HepG2 (cell line): ENCODE results near the gene CATSPERB. TPM values are rescaled to one million over a fixed set of nuclear protein-coding genes. Genes with fewer than 3 reads are reported as not detected.
A peak's percentile ranks its signal among the peaks of the same experiment; 100 is the strongest.

Experiments
- ATAC-seq: fragments of 200-7000 bp; cut with Tn5 transposase; 3 replicates; pipeline ENCODE4 v1.9.1; 2020; ENCODE audit warnings: mild to moderate bottlenecking, moderate library complexity
- BruUV-seq: library from RNA; stranded (reverse); fragments of 400-500 nt; replicated peaks from 2 replicates; lab custom pipeline; 2021; lab: Mats Ljungman, UMichigan
- CTCF ChIA-PET: fragments of 300-600 bp; formaldehyde crosslinking; extraction: SDS; loops from one replicate; lab custom pipeline; 2021; ENCODE audit warnings: low total read pairs, inconsistent platforms, low intra/inter-chr PET ratio; lab: Yijun Ruan, JAX
- POLR2A ChIA-PET: fragments of 350-600 bp; sonication (Branson Sonifier 250); formaldehyde crosslinking; loops from one replicate; lab custom pipeline; 2020; ENCODE audit warnings: antibody characterized with exemption, inconsistent platforms; lab: Yijun Ruan, JAX
- DNase-seq: peaks from one replicate; pipeline ENCODE4 v3.0.0-alpha.2; 2015; ENCODE audit warnings: low spot score
- FAIRE-seq: peaks from 3 replicates; lab custom pipeline; 2011; peaks lifted over from hg19 to GRCh38; lab: Jason Lieb, UNC
- H2AFZ ChIP-seq: one replicate; pipeline ENCODE4 v1.6.1; 2011; ENCODE audit warnings: low read length, inconsistent platforms
- H3K27ac ChIP-seq: fragments of 300-600 bp; 3 replicates; pipeline ENCODE4 v1.8.0; 2011; ENCODE audit warnings: mixed run types, mild to moderate bottlenecking, mixed read lengths, low read length, inconsistent platforms; ENCODE audit not compliant: insufficient read depth; ENCODE audit errors: extremely low read length
- H3K27me3 ChIP-seq, 2 experiments: fragments of 200-600 bp in 1 of 2; 2 replicates in 1 of 2; 3 replicates in 1 of 2; pipeline versions ENCODE4 v1.6.0 to v1.8.0; 2011; ENCODE audit warnings: low read length in 2 of 2, mild to moderate bottlenecking in 2 of 2, moderate library complexity in 2 of 2, inconsistent platforms in 1 of 2; ENCODE audit not compliant: insufficient read depth in 2 of 2, control insufficient read depth in 1 of 2
- H3K36me3 ChIP-seq, 2 experiments: fragments of 200-600 bp in 1 of 2; replicated peaks in 1 of 2; 2 replicates in 1 of 2; 3 replicates in 1 of 2; pipeline versions ENCODE4 v1.5.1 to v1.8.0; 2011; ENCODE audit warnings: low read length in 2 of 2, inconsistent platforms in 1 of 2; ENCODE audit not compliant: insufficient read depth in 2 of 2, control insufficient read depth in 1 of 2
- H3K4me1 ChIP-seq: 2 replicates; pipeline ENCODE4 v1.5.1; 2012; ENCODE audit warnings: low read length, inconsistent platforms; ENCODE audit not compliant: insufficient read depth
- H3K4me2 ChIP-seq: 2 replicates; pipeline ENCODE4 v1.6.0; 2011; ENCODE audit warnings: low read depth, low read length, inconsistent platforms
- H3K4me3 ChIP-seq, 3 experiments: fragments of 200-600 bp in 1 of 3; sonication (generic), shearing (Covaris generic) in 1 of 3; replicated peaks in 1 of 3; 2 replicates each; pipeline ENCODE4 v1.5.1; 2011 to 2016; ENCODE audit warnings: low read length in 3 of 3, inconsistent platforms in 2 of 3, low read depth in 2 of 3, mild to moderate bottlenecking in 2 of 3, control low read depth in 1 of 3, mixed read lengths in 1 of 3; ENCODE audit not compliant: insufficient read depth in 1 of 3
- H3K79me2 ChIP-seq: one replicate; pipeline ENCODE4 v1.6.1; 2011; ENCODE audit warnings: low read length, inconsistent platforms; ENCODE audit not compliant: insufficient read depth
- H3K9ac ChIP-seq: 2 replicates; pipeline ENCODE4 v1.6.0; 2011; ENCODE audit warnings: mild to moderate bottlenecking, low read depth, low read length, inconsistent platforms; ENCODE audit not compliant: insufficient read depth
- H3K9me3 ChIP-seq: 2 replicates; pipeline ENCODE4 v1.5.1; 2012; ENCODE audit warnings: mild to moderate bottlenecking, low read length
- H4K20me1 ChIP-seq: 2 replicates; pipeline ENCODE4 v1.6.0; 2011; ENCODE audit warnings: inconsistent platforms, mild to moderate bottlenecking, low read length, moderate library complexity; ENCODE audit not compliant: insufficient read depth
- ARNTL ChIP-seq: sonication (generic); formaldehyde crosslinking; IDR thresholded peaks from 2 replicates; pipeline ENCODE4 v1.4.0; 2020; ENCODE audit warnings: mild to moderate bottlenecking, missing genetic modification reagents
- CTCF ChIP-seq: sonication (generic); formaldehyde crosslinking; IDR thresholded peaks from 2 replicates; pipeline ENCODE4 v1.5.0; 2020; ENCODE audit warnings: mild to moderate bottlenecking, missing genetic modification reagents, moderate library complexity
- IRX3 ChIP-seq: sonication (generic); formaldehyde crosslinking; IDR thresholded peaks from 2 replicates; pipeline ENCODE4 v1.8.1; 2023; ENCODE audit warnings: mild to moderate bottlenecking, low read depth, missing genetic modification reagents, borderline replicate concordance
- MAFK ChIP-seq, 2 experiments: IDR thresholded peaks in 1 of 2; conservative IDR thresholded peaks in 1 of 2; 2 replicates each; pipeline ENCODE4 v1.6.1; 2011; ENCODE audit warnings: improper control_type of control experiment in 2 of 2, low read length in 2 of 2
- NFE2L2 ChIP-seq: fragments of 150-350 bp; IDR thresholded peaks from 2 replicates; pipeline ENCODE4 v1.6.1; 2014; ENCODE audit warnings: low read length
- RXRA ChIP-seq: sonication (generic); formaldehyde crosslinking; IDR thresholded peaks from 2 replicates; pipeline ENCODE4 v1.5.1; 2020; ENCODE audit warnings: missing genetic modification reagents
- SALL2 ChIP-seq: sonication (generic); formaldehyde crosslinking; IDR thresholded peaks from 2 replicates; pipeline ENCODE4 v1.8.1; 2023; ENCODE audit warnings: mild to moderate bottlenecking, missing genetic modification reagents, inconsistent platforms
- SATB2 ChIP-seq: sonication (generic); formaldehyde crosslinking; IDR thresholded peaks from 2 replicates; pipeline ENCODE4 v1.5.0; 2020; ENCODE audit warnings: missing genetic modification reagents
- STAG1 ChIP-seq: sonication (generic); formaldehyde crosslinking; IDR thresholded peaks from 2 replicates; pipeline ENCODE4 v1.4.0; 2020; ENCODE audit warnings: missing genetic modification reagents
- ZNF124 ChIP-seq: sonication (generic); formaldehyde crosslinking; IDR thresholded peaks from 2 replicates; pipeline ENCODE4 v1.4.0; 2020; ENCODE audit warnings: missing genetic modification reagents
- ZNF567 ChIP-seq: sonication (generic); formaldehyde crosslinking; IDR thresholded peaks from 2 replicates; pipeline ENCODE4 v1.8.1; 2023; ENCODE audit warnings: mild to moderate bottlenecking, missing genetic modification reagents, borderline replicate concordance
- ZNF747 ChIP-seq: sonication (generic); formaldehyde crosslinking; IDR thresholded peaks from 2 replicates; pipeline ENCODE4 v1.8.1; 2023; ENCODE audit warnings: missing genetic modification reagents, mild to moderate bottlenecking, borderline replicate concordance
- ZSCAN9 ChIP-seq: IDR thresholded peaks from 2 replicates; pipeline ENCODE4 v1.6.1; 2016; ENCODE audit warnings: borderline replicate concordance
- WGBS: methylation state at CpG from one replicate; pipeline ENCODE4 v1.1.6; 2017; ENCODE audit warnings: low lambda C conversion rate; 5-methylcytosine and 5-hydroxymethylcytosine counted together
- in situ Hi-C: cut with HindIII; loops from 2 replicates; pipeline ENCODE4 v1.10.0; 2017; ENCODE audit warnings: low pct_unique_long_range_greater_than_20kb; ENCODE audit not compliant: extremely low pct_ligation_motif_present
- intact Hi-C: fragments of 100-400 bp; cut with micrococcal nuclease; formaldehyde crosslinking; loops from one replicate; pipeline ENCODE4 v1.10.0; 2022; ENCODE audit not compliant: unreplicated experiment
- polyA plus RNA-seq, 8 experiments: library from polyadenylated mRNA; depleted of rRNA in 3 of 8; stranded (reverse) in 7 of 8; unstranded in 1 of 8; fragments of >200 nt; fragmentation: Illumina TruSeq in 4 of 8; extraction: Trizol in 4 of 8; gene quantifications; 2 replicates each; pipeline versions ENCODE4 v1.2.1 to v1.2.3, GENCODE V29; 2011 to 2016; ENCODE audit warnings: low read depth in 4 of 8, missing spikeins in 1 of 8, mixed read lengths in 1 of 8; ENCODE audit not compliant: insufficient read depth in 1 of 8
- total RNA-seq, 5 experiments: library from RNA; depleted of rRNA; stranded (reverse); fragments of >200 nt; fragmentation: Illumina TruSeq; extraction: Trizol; gene quantifications; 2 replicates each; pipeline ENCODE4 v1.2.3, GENCODE V29; 2016; ENCODE audit warnings: low read depth in 1 of 5

The CATSPERB gene
- total and polyA plus RNA-seq, 2 of the 13 experiments (the other 11 are each of a cell fraction or from before 2014, with no cell fraction given), result not detected

- TF ChIP-seq CTCF, result peak; percentile 36; the same call in 1 of the 2 replicates
- peak; percentile 36; the same call in 1 of the 2 replicates for TF ChIP-seq STAG1 (CRISPR knock-in tag)
- no peak for TF ChIP-seq RXRA
- TF ChIP-seq, all 625 proteins: peak for 2
- Histone ChIP-seq H3K9me3 (no peaks in the 10 kb centered on the region), H3K9ac (no peak overlapping the region), H3K27ac (no peak overlapping the region), H3K36me3 (no peaks in the 10 kb centered on the region), H4K20me1 (no peaks in the 10 kb centered on the region), H3K79me2 (no peaks in the 10 kb centered on the region), H3K4me3 (no peak overlapping the region), H3K4me2 (no peak overlapping the region), H2AFZ (no peak overlapping the region), H3K27me3 (no peaks in the 10 kb centered on the region), H3K4me1 (no peaks in the 10 kb centered on the region)
- 44% methylated on average over 6 of the region's 6 CpGs for WGBS
- in situ Hi-C loops (no loop called here), intact Hi-C loops (no loop called here)
- DNase-seq, result no peak
- BruUV-seq, result no TSS peak
- FAIRE-seq, result no peak
- CTCF ChIA-PET, result no interaction called here
- no peak for ATAC-seq
- POLR2A ChIA-PET, result no interaction called here
Observed at GRCh38 chr14:91714805-91715204, 17.1 kb downstream of the CATSPERB start.

GRCh38 chr14:91708795-91709194, 23.1 kb downstream of the CATSPERB start:
- DNase-seq, result no peak
- no peaks in the 10 kb centered on the region for H3K36me3 ChIP-seq
- H3K4me3 ChIP-seq, result no peak overlapping the region
- H3K27me3 ChIP-seq, result no peaks in the 10 kb centered on the region
- no peak overlapping the region for H3K4me2 ChIP-seq
- no TSS peak for BruUV-seq
- no peaks in the 10 kb centered on the region for H3K4me1 ChIP-seq
- TF ChIP-seq ZSCAN9 (no peak), MAFK (conservative IDR thresholded peaks at IDR 0.05 in 1 of 2, IDR thresholded peaks at IDR 0.05 in 1 of 2; ENCODE audit: low read length in 2 of 2) (no peak), SALL2 (CRISPR knock-in tag) (no peak), ZNF747 (CRISPR knock-in tag) (no peak), ZNF567 (CRISPR knock-in tag) (no peak), ARNTL (no peak), ZNF124 (CRISPR knock-in tag) (no peak), NFE2L2 (no peak), SATB2 (CRISPR knock-in tag) (no peak), IRX3 (CRISPR knock-in tag) (no peak)
- TF ChIP-seq, all 625 proteins: peak for 0
- H3K79me2 ChIP-seq, result no peaks in the 10 kb centered on the region
- no peaks in the 10 kb centered on the region for H4K20me1 ChIP-seq
- H3K9ac ChIP-seq, result no peak overlapping the region
- POLR2A ChIA-PET, result no interaction called here
- intact Hi-C loops (no loop called here), in situ Hi-C loops (no loop called here)
- no peak for ATAC-seq
- 0% methylated on average over 2 of the region's 3 CpGs for WGBS
- no peak overlapping the region for H3K27ac ChIP-seq
- H3K9me3 ChIP-seq, result no peaks in the 10 kb centered on the region
- FAIRE-seq, result no peak
- CTCF ChIA-PET, result no interaction called here
- no peak overlapping the region for H2AFZ ChIP-seq
